Ishikawa (cell line): ENCODE data around the gene IGSF6.

ENCODE experiments used
- CEBPB ChIP-seq: IDR thresholded peaks from 2 replicates; pipeline ENCODE4 v1.6.1; 2012
- EGR1 ChIP-seq: IDR thresholded peaks from 2 replicates; pipeline ENCODE4 v1.6.1; 2012
- EP300 ChIP-seq: IDR thresholded peaks from 2 replicates; pipeline ENCODE4 v1.6.1; 2012; ENCODE audit warnings: borderline replicate concordance
- MAX ChIP-seq: IDR thresholded peaks from 2 replicates; pipeline ENCODE4 v1.6.1; 2012
- NFIC ChIP-seq: IDR thresholded peaks from 2 replicates; pipeline ENCODE4 v1.6.1; 2012
- TEAD4 ChIP-seq: IDR thresholded peaks from 2 replicates; pipeline ENCODE4 v1.6.1; 2012

- TF ChIP-seq TEAD4: no peak
- no peak for TF ChIP-seq MAX
- no peak for TF ChIP-seq EP300
- TF ChIP-seq EGR1: no peak
- no peak for TF ChIP-seq CEBPB
- no peak for TF ChIP-seq NFIC
These were observed 48.5 kb downstream of the IGSF6 start for GRCh38 chr16:21603928-21604327.
